Loucy (cell line): ENCODE measurements around the gene BHLHE23.

Source experiments
- H2AFZ ChIP-seq: fragments of 200-600 bp; sonication (generic); 2 replicates; pipeline ENCODE4 v1.6.0; 2016; ENCODE audit warnings: antibody characterized with exemption, mild to moderate bottlenecking, low read length, moderate library complexity
- H3F3A ChIP-seq: fragments of 200-600 bp; 2 replicates; pipeline ENCODE4 v1.6.0; 2016; ENCODE audit warnings: antibody characterized with exemption, low read depth, mild to moderate bottlenecking
- H3K27me3 ChIP-seq: fragments of 200-600 bp; sonication (generic); 2 replicates; pipeline ENCODE4 v1.6.1; 2014; ENCODE audit warnings: low read length, mild to moderate bottlenecking; ENCODE audit not compliant: insufficient read depth, poor library complexity, severe bottlenecking
- H3K36me3 ChIP-seq: fragments of 200-600 bp; sonication (generic); 2 replicates; pipeline ENCODE4 v1.6.1; 2016; ENCODE audit warnings: low read length; ENCODE audit not compliant: insufficient read depth
- H3K4me1 ChIP-seq: fragments of 200-600 bp; sonication (generic); 2 replicates; pipeline ENCODE4 v1.5.1; 2014; ENCODE audit warnings: low read length, mild to moderate bottlenecking; ENCODE audit not compliant: insufficient read depth, poor library complexity, severe bottlenecking
- H3K4me2 ChIP-seq: fragments of 200-600 bp; sonication (generic); 2 replicates; pipeline ENCODE4 v1.6.0; 2014; ENCODE audit warnings: antibody characterized with exemption, low read length, low read depth, mild to moderate bottlenecking; ENCODE audit not compliant: poor library complexity, severe bottlenecking
- H3K4me3 ChIP-seq: fragments of 200-600 bp; sonication (generic); 2 replicates; pipeline ENCODE4 v1.5.1; 2014; ENCODE audit warnings: low read length, mild to moderate bottlenecking, mixed read lengths; ENCODE audit not compliant: poor library complexity, severe bottlenecking
- H3K79me2 ChIP-seq: fragments of 200-600 bp; sonication (generic); 2 replicates; pipeline ENCODE4 v1.6.1; 2014; ENCODE audit warnings: low read length; ENCODE audit not compliant: insufficient read depth
- H3K9ac ChIP-seq: fragments of 200-600 bp; sonication (generic); 2 replicates; pipeline ENCODE4 v1.6.0; 2014; ENCODE audit warnings: mild to moderate bottlenecking, low read depth, low read length, moderate library complexity; ENCODE audit not compliant: poor library complexity, severe bottlenecking
- H3K9me2 ChIP-seq: fragments of 200-600 bp; sonication (generic); replicated peaks from 2 replicates; pipeline ENCODE4 v1.6.1; 2016; ENCODE audit warnings: low read depth, low read length, mixed read lengths
- H3K9me3 ChIP-seq: fragments of 200-600 bp; sonication (generic); 2 replicates; pipeline ENCODE4 v1.6.1; 2014; ENCODE audit warnings: mild to moderate bottlenecking, antibody characterized with exemption, low read length, low read depth; ENCODE audit not compliant: insufficient read depth
- H4K20me1 ChIP-seq: fragments of 200-600 bp; sonication (generic); 2 replicates; pipeline ENCODE4 v1.6.0; 2014; ENCODE audit warnings: antibody characterized with exemption, low read length, mild to moderate bottlenecking; ENCODE audit not compliant: insufficient read depth, poor library complexity, severe bottlenecking
- CTCF ChIP-seq: fragments of 200-600 bp; sonication (generic); conservative IDR thresholded peaks from 2 replicates; pipeline ENCODE4 v1.5.1; 2014; ENCODE audit warnings: mild to moderate bottlenecking, antibody characterized with exemption, low read length
- EZH2phosphoT487 ChIP-seq: fragments of 200-600 bp; IDR thresholded peaks from 2 replicates; pipeline ENCODE4 v1.6.1; 2018; ENCODE audit warnings: antibody characterized with exemption, mild to moderate bottlenecking, moderate library complexity, borderline replicate concordance

BHLHE23 gene

GRCh38 chr20:63047946-63048345, 41.2 kb upstream of the BHLHE23 start:
- no peaks in the 10 kb centered on the region for H3K4me1 ChIP-seq
- TF ChIP-seq CTCF (no peak), EZH2phosphoT487 (no peak)
- no peaks in the 10 kb centered on the region for H4K20me1 ChIP-seq
- no peak overlapping the region for H3K4me2 ChIP-seq
- no peaks in the 10 kb centered on the region for H3K9me2 ChIP-seq
- H3F3A ChIP-seq: no peaks in the 10 kb centered on the region
- H3K4me3 ChIP-seq: no peak overlapping the region
- no peaks in the 10 kb centered on the region for H3K79me2 ChIP-seq
- no peaks in the 10 kb centered on the region for H3K36me3 ChIP-seq
- no peak overlapping the region for H3K9ac ChIP-seq
- H3K9me3 ChIP-seq: no peaks in the 10 kb centered on the region; the same call in 1 of the 2 replicates
- H2AFZ ChIP-seq: no peak overlapping the region
- no peaks in the 10 kb centered on the region for H3K27me3 ChIP-seq

DNA sequence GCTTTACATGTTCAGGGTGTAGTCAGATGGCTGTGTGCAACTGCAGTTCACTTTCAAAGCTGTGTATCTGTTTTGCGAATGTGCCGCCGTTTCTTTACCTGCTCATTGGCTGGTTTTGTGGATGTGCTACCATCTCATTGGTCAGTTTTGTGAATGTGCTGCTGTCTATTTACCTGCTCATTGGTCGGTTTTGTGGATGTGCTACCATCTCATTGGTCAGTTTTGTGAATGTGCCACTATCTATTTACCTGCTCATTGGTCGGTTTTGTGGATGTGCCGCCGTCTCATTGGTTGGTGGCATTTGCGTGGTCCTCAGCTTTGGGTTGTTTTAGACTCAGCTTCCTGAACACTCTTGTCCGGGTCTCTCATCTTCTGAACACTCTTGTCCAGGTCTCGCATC, 40.5 kb upstream of the BHLHE23 start:
- H3K79me2 ChIP-seq: no peaks in the 10 kb centered on the region
- H3K36me3 ChIP-seq: no peaks in the 10 kb centered on the region
- no peaks in the 10 kb centered on the region for H3F3A ChIP-seq
- H4K20me1 ChIP-seq: no peaks in the 10 kb centered on the region
- no peak overlapping the region for H2AFZ ChIP-seq
- H3K9me3 ChIP-seq: no peaks in the 10 kb centered on the region; the same call in 1 of the 2 replicates
- no peaks in the 10 kb centered on the region for H3K4me1 ChIP-seq
- no peaks in the 10 kb centered on the region for H3K9me2 ChIP-seq
- H3K9ac ChIP-seq: no peak overlapping the region
- no peaks in the 10 kb centered on the region for H3K27me3 ChIP-seq
- no peak for TF ChIP-seq CTCF
- no peak for TF ChIP-seq EZH2phosphoT487
- H3K4me3 ChIP-seq: no peak overlapping the region
- H3K4me2 ChIP-seq: no peak overlapping the region

- Histone ChIP-seq H3K36me3 (no peaks in the 10 kb centered on the region), H3K9me3 (no peaks in the 10 kb centered on the region; the same call in 1 of the 2 replicates), H3F3A (no peaks in the 10 kb centered on the region), H4K20me1 (no peaks in the 10 kb centered on the region), H3K4me1 (no peaks in the 10 kb centered on the region), H3K9ac (no peak overlapping the region), H3K9me2 (no peaks in the 10 kb centered on the region), H3K4me2 (no peak overlapping the region), H2AFZ (no peak overlapping the region), H3K27me3 (no peaks in the 10 kb centered on the region), H3K79me2 (no peaks in the 10 kb centered on the region), H3K4me3 (no peak overlapping the region)
- TF ChIP-seq EZH2phosphoT487: no peak
- TF ChIP-seq CTCF: no peak
Observed at GRCh38 chr20:63046841-63047240, 40.1 kb upstream of the BHLHE23 start.
